ENCODE results near the gene ZNF865.
A peak's percentile ranks its signal among the peaks of the same experiment; 100 is the strongest.

Gene ZNF865

GRCh38 chr19:55609326-55609725, 3.9 kb downstream of the ZNF865 start:
- no peak for DNase-seq

GRCh38 chr19:55611300-55611982, 6.0 kb downstream of the ZNF865 start:
- DNase-seq: no peak

DNA sequence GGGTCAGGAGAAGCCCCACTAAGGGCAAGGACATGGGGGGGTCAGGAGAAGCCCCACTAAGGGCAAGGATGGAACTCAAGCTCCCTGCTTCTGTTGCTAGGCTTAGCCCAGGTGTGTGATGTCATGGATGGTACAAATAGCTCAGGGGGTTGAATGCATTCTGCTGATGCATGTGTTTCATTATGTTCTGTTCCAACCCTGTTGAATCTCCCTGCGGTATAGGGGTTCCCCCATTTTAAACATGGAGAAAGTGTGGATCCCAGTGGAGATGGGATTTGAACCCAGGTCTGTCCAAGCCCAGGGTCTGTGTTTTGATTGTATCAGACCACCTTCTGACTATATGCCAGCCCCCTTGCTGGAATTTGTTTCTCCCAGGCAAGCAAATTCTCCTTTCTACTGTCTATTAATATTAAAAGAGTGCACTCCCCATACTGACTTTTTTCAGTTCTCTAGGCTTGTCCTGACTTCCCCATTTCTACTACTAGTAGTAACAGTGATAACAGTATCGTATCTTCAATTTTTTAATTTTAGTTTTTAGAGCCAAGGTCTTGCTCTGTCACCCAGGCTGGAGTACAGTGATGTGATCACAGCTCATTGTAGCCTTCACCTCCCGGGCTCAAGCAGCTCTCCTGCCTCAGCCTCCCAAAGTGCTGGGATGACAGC, 6.7 kb downstream of the ZNF865 start:
- DNase-seq: no peak

GRCh38 chr19:55613396-55613795, 7.9 kb downstream of the ZNF865 start:
- no peak for DNase-seq

- no peak for DNase-seq
These were observed 8.7 kb downstream of the ZNF865 start for GRCh38 chr19:55613930-55614710.

GRCh38 chr19:55614711-55615542, 9.5 kb downstream of the ZNF865 start:
- DNase-seq: no peak

DNA sequence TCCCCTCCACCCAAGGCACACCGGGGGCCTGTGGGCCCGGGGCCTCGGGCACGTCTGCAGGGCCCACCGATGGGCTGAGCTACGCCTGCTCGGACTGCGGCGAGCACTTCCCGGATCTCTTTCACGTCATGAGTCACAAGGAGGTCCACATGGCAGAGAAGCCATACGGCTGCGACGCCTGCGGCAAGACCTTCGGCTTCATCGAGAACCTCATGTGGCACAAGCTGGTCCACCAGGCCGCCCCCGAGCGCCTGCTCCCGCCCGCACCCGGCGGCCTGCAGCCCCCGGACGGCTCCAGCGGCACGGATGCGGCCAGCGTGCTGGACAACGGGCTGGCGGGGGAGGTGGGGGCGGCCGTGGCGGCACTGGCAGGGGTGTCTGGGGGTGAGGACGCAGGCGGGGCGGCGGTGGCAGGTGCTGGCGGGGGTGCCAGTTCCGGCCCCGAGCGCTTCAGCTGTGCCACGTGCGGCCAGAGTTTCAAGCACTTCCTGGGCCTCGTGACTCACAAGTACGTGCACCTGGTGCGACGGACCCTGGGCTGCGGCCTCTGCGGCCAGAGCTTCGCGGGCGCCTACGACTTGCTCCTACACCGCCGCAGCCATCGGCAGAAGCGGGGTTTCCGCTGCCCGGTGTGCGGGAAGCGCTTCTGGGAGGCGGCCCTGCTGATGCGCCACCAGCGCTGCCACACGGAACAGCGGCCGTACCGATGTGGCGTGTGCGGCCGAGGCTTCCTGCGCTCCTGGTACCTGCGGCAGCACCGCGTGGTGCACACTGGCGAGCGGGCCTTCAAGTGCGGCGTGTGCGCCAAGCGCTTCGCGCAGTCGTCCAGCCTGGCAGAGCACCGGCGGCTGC, 10.3 kb downstream of the ZNF865 start:
- DNase-seq: no peak

DNA sequence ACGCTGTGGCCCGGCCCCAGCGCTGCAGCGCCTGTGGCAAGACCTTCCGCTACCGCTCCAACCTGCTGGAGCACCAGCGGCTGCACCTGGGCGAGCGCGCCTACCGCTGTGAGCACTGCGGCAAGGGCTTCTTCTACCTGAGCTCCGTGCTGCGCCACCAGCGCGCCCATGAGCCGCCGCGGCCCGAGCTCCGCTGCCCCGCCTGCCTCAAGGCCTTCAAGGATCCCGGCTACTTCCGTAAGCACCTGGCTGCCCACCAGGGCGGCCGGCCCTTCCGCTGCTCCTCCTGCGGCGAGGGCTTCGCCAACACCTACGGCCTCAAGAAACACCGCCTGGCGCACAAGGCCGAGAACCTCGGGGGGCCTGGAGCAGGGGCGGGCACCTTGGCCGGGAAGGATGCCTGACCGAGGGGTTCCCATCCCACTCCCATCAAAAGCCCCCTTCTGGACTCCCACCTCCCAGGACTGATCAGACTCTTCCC, 11.0 kb downstream of the ZNF865 start:
- DNase-seq: no peak

GRCh38 chr19:55617426-55617825, 12.0 kb downstream of the ZNF865 start:
- DNase-seq: no peak

- DNase-seq: no peak
These were observed 13.0 kb downstream of the ZNF865 start for GRCh38 chr19:55618426-55618825.

- DNase-seq: no peak
These were observed 13.8 kb downstream of the ZNF865 start for GRCh38 chr19:55619286-55619685.

DNA sequence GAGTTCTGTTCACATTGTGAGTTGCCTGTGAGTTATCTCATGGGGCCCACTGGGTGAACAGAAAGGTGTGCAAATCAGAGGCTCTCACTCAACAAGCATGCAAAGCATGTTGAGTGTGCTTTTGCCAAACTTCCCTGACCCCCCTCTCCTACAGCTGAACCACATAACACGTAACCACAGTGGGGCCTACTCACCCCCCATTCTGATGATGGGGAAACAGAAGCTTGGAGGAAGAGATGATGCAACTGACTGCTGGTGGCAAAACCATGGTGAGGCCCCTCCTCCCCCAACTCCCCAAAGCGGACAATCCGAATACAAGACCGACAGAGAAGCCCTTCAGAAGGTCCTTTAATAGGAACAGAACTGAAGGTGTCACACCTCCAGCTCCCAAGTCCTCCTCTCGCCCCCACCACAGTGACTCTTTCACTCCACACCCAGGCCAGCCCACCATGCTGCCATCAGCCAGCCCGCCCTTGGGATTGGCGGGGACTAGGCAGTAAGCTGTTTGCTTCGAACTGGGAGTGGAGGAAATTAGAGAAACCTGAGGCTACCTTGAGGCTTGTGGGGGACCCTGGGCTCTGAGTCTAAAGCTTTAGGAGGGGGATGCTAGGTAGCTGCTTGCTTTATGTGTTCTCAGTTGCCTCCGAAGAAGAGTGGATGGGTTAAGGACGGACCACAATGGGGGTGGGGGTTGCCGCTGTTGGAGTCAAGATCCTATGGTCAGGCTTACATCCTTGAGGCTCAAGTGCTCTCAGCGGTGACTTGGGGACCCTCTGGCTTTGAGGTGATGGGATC, 15.2 kb downstream of the ZNF865 start:
- DNase-seq: no peak

DNA sequence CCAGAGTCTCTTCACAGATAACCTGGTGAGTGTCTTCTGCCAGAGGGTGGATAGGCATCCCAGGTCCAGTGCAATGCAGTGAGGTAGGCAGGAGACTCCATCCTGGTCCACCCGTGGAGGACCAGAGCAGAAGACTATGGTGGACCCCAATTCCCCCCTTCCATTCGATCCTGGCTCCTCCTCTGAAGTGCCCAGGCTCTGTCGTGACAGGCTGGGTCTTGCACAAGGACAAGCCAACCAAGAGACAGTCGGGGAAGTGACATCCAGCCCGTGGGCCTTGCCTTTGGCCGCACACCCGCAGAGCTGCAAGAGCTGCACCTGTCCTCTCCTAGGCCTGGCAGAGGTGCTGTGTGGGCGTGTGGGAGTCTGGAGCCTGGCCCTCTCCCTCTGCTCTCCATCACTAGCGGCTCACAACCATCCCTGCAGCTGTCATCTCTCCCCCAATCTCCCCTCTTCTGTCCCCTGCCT, 15.8 kb downstream of the ZNF865 start:
- DNase-seq: no peak

GRCh38 chr19:55621673-55622231, 16.3 kb downstream of the ZNF865 start:
- no peak for DNase-seq

GRCh38 chr19:55622242-55622969, 17.0 kb downstream of the ZNF865 start:
- no peak for DNase-seq

DNA sequence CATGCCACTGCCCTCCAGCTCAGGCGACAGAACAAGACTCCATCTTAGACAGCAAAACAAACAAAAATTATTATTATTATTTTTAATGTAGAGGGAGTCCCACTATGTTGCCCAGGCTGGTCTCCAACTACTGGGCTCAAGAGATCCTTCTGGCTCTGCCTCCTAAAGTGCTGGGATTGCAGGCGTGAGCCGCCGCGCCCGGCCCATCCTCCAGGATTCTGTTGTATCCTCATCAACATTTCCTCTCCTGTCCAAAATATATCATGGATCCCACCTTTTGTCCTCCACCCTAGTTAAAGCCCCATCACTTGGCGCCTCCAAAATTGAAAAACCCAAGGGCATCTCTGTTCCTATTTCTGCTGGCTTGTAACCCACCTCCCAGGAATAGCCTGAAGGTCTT, 17.7 kb downstream of the ZNF865 start:
- no peak for DNase-seq

DNA sequence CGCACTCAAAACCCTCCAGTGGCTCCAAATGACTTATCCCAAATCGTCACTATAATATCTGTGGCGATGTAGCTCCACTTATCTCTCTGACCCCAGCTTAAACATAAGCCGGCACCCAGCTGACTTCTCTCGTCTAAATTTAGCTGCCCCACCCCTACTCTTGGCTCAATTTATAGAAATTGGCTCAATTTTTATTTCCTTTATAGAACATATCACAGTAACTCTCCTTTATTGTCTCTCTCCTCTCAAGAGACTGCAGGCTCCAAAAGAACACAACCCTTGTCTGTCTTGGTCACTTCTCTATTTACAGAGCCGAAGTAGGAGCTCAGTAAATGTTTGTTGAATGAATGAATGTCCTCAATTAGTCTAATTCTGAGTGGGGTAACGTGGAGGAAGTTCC, 18.1 kb downstream of the ZNF865 start:
- DNase-seq: no peak

DNA sequence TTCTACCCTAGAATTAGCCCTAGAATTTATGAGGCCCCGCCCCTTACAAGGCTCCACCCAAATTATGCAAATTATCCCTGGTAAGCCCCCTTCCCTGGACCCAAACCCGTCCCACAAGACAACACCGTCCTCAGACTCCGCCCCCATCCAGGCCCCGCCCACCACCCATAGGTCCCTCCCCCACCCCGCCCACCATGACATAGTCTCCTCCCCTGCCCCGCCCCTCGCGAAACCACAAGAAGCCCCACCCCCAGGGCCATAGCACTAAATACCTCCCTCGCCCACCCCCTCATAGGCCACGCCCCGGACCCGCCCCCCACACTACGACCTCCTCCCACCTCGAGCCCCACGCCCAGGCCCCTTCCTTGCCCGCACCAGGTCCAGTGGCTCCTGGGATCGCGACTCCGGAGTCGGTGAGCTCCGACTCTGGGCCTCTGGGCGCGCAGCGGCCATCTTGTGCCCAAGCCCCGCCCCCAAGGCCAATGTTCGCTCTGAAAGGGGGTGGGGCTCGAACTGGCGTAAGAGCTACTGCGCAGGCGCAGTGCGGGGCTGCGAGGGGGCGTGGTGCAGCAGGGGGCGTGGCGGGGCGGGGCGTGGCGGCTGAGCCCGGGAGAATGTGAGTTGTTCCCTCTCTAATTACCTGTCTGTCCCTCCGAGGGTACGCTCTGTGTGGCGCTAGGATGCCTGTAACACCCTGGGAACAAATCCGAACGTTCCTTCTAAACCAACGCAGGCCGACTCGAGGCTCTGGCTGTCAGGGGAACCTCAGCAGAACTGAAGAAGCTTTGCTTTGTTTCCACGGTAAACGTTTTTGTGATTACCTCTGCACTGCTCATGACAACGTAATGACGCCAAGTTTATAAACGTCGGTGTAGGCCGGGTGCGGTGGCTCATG, 18.9 kb downstream of the ZNF865 start, which contains the start of gene ZNF784:
Gene ZNF784 (minus strand): TSS at position 458 of the 895 bp plus-strand sequence. CDS start 5 bp downstream, at position 453.
- DNase-seq: peak; percentile 79

- no peak for DNase-seq
These were observed 19.5 kb downstream of the ZNF865 start for GRCh38 chr19:55625004-55625326.
